HG03108 (cell line): ENCODE results near the gene LTBP1.

ENCODE experiments used
- ATAC-seq: cut with Tn5 transposase; IDR thresholded peaks from one replicate; pipeline ENCODE4 v1.9.1; 2021; ENCODE audit warnings: moderate library complexity; ENCODE audit not compliant: unreplicated experiment

Gene LTBP1

GRCh38 chr2:33002863-33003262, 56.1 kb downstream of the LTBP1 start:
- ATAC-seq: no peak

GRCh38 chr2:33005057-33005456, 58.3 kb downstream of the LTBP1 start:
- ATAC-seq: no peak

GRCh38 chr2:33008716-33009115, 62.0 kb downstream of the LTBP1 start:
- no peak for ATAC-seq

GRCh38 chr2:33009249-33009648, 62.5 kb downstream of the LTBP1 start:
- no peak for ATAC-seq

GRCh38 chr2:33011373-33011772, 64.6 kb downstream of the LTBP1 start:
- ATAC-seq: no peak

GRCh38 chr2:33011941-33012340, 65.2 kb downstream of the LTBP1 start:
- no peak for ATAC-seq

- ATAC-seq: no peak
Measured at GRCh38 chr2:33013684-33014110, 66.9 kb downstream of the LTBP1 start.

GRCh38 chr2:33014268-33014667, 67.5 kb downstream of the LTBP1 start:
- no peak for ATAC-seq

GRCh38 chr2:33015421-33016142, 68.8 kb downstream of the LTBP1 start:
- no peak for ATAC-seq

GRCh38 chr2:33018271-33018670, 71.5 kb downstream of the LTBP1 start:
- no peak for ATAC-seq

GRCh38 chr2:33019796-33020195, 73.0 kb downstream of the LTBP1 start:
- no peak for ATAC-seq

- ATAC-seq: no peak
Measured at GRCh38 chr2:33020883-33021282, 74.1 kb downstream of the LTBP1 start.

- ATAC-seq: no peak
Measured at GRCh38 chr2:33021542-33022227, 74.9 kb downstream of the LTBP1 start.

- no peak for ATAC-seq
Measured at GRCh38 chr2:33022395-33022985, 75.7 kb downstream of the LTBP1 start.

GRCh38 chr2:33022989-33023727, 76.4 kb downstream of the LTBP1 start:
- no peak for ATAC-seq

- ATAC-seq: no peak
Measured at GRCh38 chr2:33023728-33024500, 77.2 kb downstream of the LTBP1 start.

- no peak for ATAC-seq
Measured at GRCh38 chr2:33024758-33025157, 78.0 kb downstream of the LTBP1 start.

- ATAC-seq: no peak
Measured at GRCh38 chr2:33029459-33029858, 82.7 kb downstream of the LTBP1 start.

GRCh38 chr2:33029926-33030325, 83.2 kb downstream of the LTBP1 start:
- no peak for ATAC-seq

- ATAC-seq: no peak
Measured at GRCh38 chr2:33030326-33030725, 83.6 kb downstream of the LTBP1 start.

GRCh38 chr2:33032245-33032644, 85.5 kb downstream of the LTBP1 start:
- ATAC-seq: no peak
